GM12891 (cell line): ENCODE data around the gene SLC38A3.
"Not testable (repeated sequence)": the region's sequence is repeated elsewhere in the genome, so short reads cannot be mapped to it uniquely, and the experiment has no call there.

ENCODE experiments used
- DNase-seq: peaks from one replicate; pipeline ENCODE4 v3.0.0; 2011; ENCODE audit warnings: low spot score; ENCODE audit not compliant: insufficient read length
- FAIRE-seq: peaks from 2 replicates; lab custom pipeline; 2011; peaks lifted over from hg19 to GRCh38; lab: Jason Lieb, UNC
- PAX5 ChIP-seq: IDR thresholded peaks from 2 replicates; pipeline ENCODE4 v1.6.1; 2011; ENCODE audit warnings: low read length, moderate library complexity, mild to moderate bottlenecking; ENCODE audit not compliant: insufficient read depth, severe bottlenecking
- POLR2A ChIP-seq: IDR thresholded peaks from 2 replicates; pipeline ENCODE4 v1.6.1; 2011; ENCODE audit warnings: low read depth, low read length, control low read depth
- POLR2AphosphoS5 ChIP-seq: IDR thresholded peaks from 2 replicates; pipeline ENCODE4 v1.6.1; 2011; ENCODE audit warnings: low read depth, low read length, control low read depth
- POU2F2 ChIP-seq: IDR thresholded peaks from 2 replicates; pipeline ENCODE4 v1.6.1; 2011; ENCODE audit warnings: low read depth, mild to moderate bottlenecking, control low read depth, low read length, moderate library complexity
- SPI1 ChIP-seq: IDR thresholded peaks from 2 replicates; pipeline ENCODE4 v1.6.1; 2011; ENCODE audit warnings: low read depth, low read length, control low read depth
- TAF1 ChIP-seq: IDR thresholded peaks from 2 replicates; pipeline ENCODE4 v1.6.1; 2011; ENCODE audit warnings: low read depth, low read length, control low read depth

SLC38A3 gene

DNA sequence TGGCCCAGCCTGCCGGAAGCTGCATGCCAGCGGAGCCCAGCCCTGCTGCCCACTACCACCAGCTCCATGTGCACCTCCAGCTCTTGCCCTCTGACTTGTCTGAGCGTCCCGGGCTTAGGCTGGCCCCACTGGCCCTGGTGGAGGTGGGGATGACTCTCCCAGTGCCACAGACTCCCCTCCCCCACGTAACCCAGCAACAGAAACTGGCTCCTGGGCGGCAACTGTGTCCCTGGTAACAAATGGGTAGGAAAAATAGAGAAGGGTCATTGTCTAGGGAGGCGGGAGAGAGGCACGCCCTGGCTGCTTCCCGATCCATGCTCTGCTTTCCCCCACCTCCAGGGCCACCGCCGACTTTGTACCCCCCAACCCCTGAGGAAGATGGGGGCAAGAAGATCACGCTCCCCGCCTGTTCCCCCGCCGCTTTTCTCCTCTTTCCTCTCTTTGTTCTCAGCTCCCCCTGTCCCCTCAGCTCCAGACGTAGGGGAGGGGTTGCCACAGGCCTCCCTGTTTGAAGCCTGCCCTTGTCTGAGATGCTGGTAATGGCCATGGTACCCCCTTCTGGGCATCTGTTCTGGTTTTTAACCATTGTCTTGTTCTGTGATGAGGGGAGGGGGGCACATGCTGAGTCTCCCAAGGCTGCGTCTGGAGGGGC, 53.1 kb downstream of the SLC38A3 start:
- DNase-seq (no peak), FAIRE-seq (no peak)
- TF ChIP-seq POLR2A: no peak
- TF ChIP-seq SPI1: no peak
- TF ChIP-seq POU2F2: no peak
- no peak for TF ChIP-seq TAF1
- TF ChIP-seq PAX5: no peak
- TF ChIP-seq POLR2AphosphoS5: no peak

DNA sequence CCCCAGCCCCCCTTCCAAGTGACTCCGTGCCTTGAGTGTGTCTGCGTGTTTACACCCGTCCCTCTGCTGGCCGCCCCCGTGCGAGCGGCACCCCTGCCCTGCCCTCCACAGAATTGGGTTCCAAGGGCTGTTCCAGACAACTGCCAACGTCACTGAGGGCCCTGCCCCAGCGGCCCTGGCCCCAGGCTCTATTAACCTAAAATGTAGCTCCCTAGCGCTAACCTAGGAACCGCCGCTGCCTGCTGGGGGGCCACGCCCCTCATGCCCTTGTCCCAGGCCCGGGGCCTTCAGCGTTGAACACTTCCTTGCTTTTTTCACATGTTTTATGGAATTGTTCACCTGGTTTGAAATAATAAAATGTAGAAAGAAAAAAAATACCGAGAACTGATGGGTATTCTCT, 53.9 kb downstream of the SLC38A3 start:
- FAIRE-seq (no peak), DNase-seq (no peak)
- no peak for TF ChIP-seq POU2F2
- no peak for TF ChIP-seq TAF1
- no peak for TF ChIP-seq PAX5
- no peak for TF ChIP-seq POLR2A
- TF ChIP-seq POLR2AphosphoS5: no peak
- no peak for TF ChIP-seq SPI1

DNA sequence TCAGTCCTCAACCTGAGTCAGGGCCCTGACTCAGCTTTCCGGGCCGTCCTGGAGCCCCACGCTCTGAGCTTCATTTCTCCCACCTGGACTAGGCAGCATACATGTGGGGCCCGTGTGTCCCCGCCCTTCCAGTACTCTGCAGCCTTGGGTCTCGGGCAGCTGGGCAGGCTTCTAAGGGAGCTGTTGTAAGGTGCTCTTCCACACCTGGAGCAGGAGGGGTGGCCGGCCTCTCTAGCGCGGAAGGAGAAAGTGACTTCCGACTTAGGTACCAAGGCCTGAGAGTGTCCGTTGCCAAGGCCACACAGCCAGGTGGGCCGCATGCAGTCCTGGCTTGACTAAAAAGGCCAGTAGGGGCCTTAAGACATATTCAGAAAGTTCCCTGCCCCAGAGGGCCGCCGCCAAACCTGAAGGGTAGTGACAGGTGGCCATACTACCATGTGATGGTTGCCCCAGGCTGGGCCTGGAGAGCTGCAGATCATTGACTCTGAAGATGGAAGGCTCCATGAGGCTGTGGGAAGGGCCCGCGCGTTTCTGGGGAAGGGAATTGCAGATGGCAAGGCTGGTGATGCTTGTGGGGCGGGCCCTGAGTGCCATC, 54.5 kb downstream of the SLC38A3 start:
- no peak for TF ChIP-seq PAX5
- no peak for TF ChIP-seq SPI1
- TF ChIP-seq POU2F2: no peak
- no peak for TF ChIP-seq TAF1
- no peak for TF ChIP-seq POLR2A
- TF ChIP-seq POLR2AphosphoS5: no peak
- FAIRE-seq (peak; percentile 20), DNase-seq (no peak)

DNA sequence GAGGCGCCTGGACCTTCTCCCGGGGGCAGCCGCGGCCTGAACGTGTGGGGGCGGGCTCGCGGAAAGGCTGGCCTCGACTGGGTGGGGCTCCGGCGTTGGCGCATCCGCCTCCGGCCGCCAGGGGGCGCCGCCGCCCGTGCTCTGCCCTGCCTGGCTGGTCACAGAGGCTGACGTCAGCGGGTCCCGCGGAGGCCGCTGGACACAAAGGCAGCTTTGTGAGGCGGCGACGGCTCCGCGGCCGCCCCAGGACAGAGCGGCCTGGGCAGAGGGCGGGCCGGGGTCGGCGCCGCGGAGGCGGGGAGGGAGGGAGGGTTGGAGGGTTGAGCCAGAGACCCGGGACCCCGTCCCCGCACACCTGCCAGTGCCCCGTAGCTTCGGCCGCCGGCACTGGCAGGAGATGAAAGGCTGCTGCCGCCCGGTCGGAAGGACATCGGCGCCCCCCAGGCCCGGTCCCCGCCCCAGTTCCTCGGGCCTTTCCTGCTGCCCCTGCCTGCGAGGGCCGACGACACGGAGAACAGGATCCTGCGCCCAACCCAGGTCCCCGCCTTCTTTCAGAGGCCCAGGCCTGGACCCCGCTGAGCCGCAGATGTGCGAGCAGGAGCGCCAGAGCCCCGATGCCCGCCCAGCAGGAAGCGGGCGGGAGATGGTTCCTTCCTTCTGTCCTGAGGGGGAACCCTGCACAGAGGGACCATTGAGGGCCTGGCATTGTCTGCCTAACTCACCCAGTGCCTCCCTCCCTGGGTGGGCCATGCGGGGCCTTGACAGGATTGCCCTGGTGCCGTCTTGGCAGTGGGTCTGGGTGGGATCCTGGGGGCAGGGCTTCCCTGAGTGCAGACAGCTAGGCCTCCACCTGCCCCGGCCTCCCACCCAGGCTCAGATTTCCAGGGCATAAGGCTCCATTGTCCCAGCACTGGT, 55.2 kb downstream of the SLC38A3 start:
- DNase-seq: peak; percentile 100
- TF ChIP-seq TAF1 (no peak), POU2F2 (0 out of 2 replicates have a peak, but pooled peaks have one; percentile 37), PAX5 (peak; percentile 90)
- FAIRE-seq: peak; percentile 97

DNA sequence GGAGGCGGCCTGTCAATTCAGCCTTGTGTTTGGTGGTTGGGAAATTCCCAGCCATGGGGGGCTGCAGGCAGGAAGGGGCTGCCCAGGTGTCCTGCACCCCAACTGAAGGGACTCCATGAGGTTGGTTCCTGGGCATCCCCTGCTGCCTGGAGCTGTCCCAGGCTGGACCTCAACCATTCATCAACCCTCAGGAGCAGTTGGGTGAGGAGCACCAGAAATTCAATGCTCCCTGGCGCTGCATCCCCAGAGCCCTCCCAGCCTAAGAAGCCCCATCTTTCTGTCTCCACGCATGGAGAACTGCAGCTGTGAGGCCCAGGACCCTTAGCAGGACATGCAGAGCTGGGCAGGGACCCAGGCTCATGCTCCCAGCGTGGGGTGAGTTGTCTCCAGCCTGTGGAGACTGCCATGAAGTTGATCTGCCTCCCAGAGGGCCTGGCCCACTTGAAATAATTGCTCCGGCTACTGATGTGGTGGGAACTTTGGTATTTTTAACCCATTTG, 55.9 kb downstream of the SLC38A3 start:
- peak; percentile 20 for FAIRE-seq
- DNase-seq: no peak
- TF ChIP-seq TAF1 (no peak), POLR2A (no peak), SPI1 (no peak), PAX5 (no peak), POLR2AphosphoS5 (no peak), POU2F2 (no peak)

GRCh38 chr3:50261505-50261904, 56.4 kb downstream of the SLC38A3 start:
- TF ChIP-seq TAF1 (no peak), POU2F2 (no peak), POLR2AphosphoS5 (no peak), SPI1 (no peak)
- FAIRE-seq: no peak
- DNase-seq: no peak

DNA sequence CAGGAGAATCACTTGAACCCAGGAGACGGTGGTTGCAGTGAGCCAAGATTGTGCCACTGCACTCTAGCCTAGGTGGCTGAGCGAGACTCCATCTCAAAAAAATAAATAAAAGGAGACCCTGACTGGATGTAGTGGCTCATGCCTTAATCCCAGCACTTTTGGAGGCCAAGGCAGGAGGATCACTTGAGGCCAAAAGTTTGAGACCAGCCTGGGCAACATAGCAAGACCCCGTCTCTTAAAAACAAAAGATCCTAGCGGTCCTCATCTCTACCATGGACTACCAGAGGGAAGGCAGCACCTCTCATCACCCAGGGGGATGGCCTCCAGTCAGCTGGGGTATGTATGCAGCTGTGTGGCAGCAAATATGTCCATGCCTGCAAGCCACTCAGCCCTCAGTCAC, 57.1 kb downstream of the SLC38A3 start:
- not testable (repeated sequence) for DNase-seq, FAIRE-seq

- FAIRE-seq (no peak), DNase-seq (no peak)
- TF ChIP-seq TAF1 (no peak), POLR2A (no peak), POU2F2 (no peak), POLR2AphosphoS5 (no peak)
Measured at GRCh38 chr3:50262778-50263177, 57.7 kb downstream of the SLC38A3 start.

DNA sequence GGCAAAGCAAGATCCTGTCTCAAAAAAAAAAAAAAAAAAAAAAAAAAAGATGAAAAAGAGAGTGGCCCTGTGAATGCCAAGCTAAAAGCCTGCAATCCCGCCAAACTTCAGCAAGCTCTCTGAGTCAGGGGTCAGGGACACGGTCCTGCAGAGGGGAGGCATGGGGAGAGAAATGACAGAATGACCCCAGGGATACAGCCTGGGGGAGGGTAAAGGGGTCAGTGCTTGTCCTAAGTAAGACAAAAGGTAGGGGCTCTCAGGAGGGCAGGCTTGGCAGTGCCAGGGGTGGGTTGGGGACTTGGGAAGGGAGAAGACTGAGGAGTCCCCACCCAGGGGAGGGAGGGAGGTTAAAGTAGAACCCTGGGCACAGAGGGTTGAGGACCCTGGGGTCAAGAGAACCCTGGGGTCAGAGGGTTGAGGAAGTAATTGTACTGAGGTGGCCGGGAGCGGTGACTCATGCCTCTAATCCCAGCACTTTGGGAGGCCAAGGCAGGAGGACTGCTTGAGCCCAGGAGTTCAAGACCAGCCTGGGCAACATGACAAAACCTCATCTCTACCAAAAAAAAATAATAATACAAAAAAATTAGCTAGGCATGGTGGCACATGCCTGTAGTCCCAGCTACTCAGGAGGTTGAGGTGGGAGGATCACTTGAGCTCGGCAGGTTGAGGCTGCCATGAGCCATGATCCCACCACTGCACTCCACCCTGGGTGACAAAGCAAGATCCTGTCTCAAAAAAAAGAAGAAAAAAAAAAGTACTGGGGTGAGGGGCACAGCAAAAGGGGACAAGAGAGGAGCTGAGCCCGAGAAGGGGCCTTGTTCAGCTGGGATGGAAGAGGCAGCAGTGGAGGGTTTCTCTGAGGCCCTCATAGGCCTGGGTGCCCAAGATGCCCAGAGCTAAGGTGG, 58.7 kb downstream of the SLC38A3 start:
- no peak for TF ChIP-seq PAX5
- TF ChIP-seq TAF1: no peak
- no peak for TF ChIP-seq SPI1
- TF ChIP-seq POU2F2: no peak
- TF ChIP-seq POLR2A: no peak
- no peak for TF ChIP-seq POLR2AphosphoS5
- no peak for DNase-seq
- FAIRE-seq: no peak
